H9 (cell line): ENCODE measurements around the gene MYH9. TPM values are rescaled to one million over a fixed set of nuclear protein-coding genes. Genes with fewer than 3 reads are reported as not detected.

Experiments used
- DNase-seq: peaks from one replicate; pipeline ENCODE4 v3.0.0-alpha.2; 2017
- H2AFZ ChIP-seq: one replicate; pipeline ENCODE4 v1.6.1; 2013; ENCODE audit warnings: mild to moderate bottlenecking, low read length, control low read depth, moderate library complexity
- H2AK5ac ChIP-seq: 2 replicates; pipeline ENCODE4 v1.6.1; 2013; ENCODE audit warnings: low read length, control low read depth, mixed read lengths; ENCODE audit not compliant: insufficient read length
- H2BK120ac ChIP-seq: one replicate; pipeline ENCODE4 v1.6.1; 2013; ENCODE audit warnings: low read depth, mild to moderate bottlenecking, low read length, control low read depth, inconsistent platforms; ENCODE audit not compliant: poor library complexity, severe bottlenecking
- H2BK12ac ChIP-seq: 2 replicates; pipeline ENCODE4 v1.6.1; 2013; ENCODE audit warnings: low read length, control low read depth, mixed read lengths, low read depth; ENCODE audit not compliant: insufficient read length
- H2BK15ac ChIP-seq: 2 replicates; pipeline ENCODE4 v1.6.1; 2013; ENCODE audit warnings: low read depth, low read length, control low read depth
- H2BK20ac ChIP-seq: one replicate; pipeline ENCODE4 v1.6.1; 2013; ENCODE audit warnings: low read depth, mild to moderate bottlenecking, low read length, control low read depth, inconsistent platforms; ENCODE audit not compliant: poor library complexity, severe bottlenecking
- H2BK5ac ChIP-seq: 2 replicates; pipeline ENCODE4 v1.6.1; 2013; ENCODE audit warnings: low read length, control low read depth, mixed read lengths; ENCODE audit not compliant: insufficient read length
- H3K14ac ChIP-seq: 2 replicates; pipeline ENCODE4 v1.6.1; 2013; ENCODE audit warnings: low read length, control low read depth; ENCODE audit not compliant: insufficient read depth
- H3K18ac ChIP-seq: 2 replicates; pipeline ENCODE4 v1.6.1; 2013; ENCODE audit warnings: low read depth, mild to moderate bottlenecking, mixed read lengths, low read length, control low read depth; ENCODE audit not compliant: insufficient read length
- H3K23ac ChIP-seq: 2 replicates; pipeline ENCODE4 v1.6.1; 2013; ENCODE audit warnings: low read length, control low read depth, mixed read lengths, low read depth; ENCODE audit not compliant: insufficient read length
- H3K23me2 ChIP-seq: 2 replicates; pipeline ENCODE4 v1.6.1; 2013; ENCODE audit warnings: low read depth, mild to moderate bottlenecking, mixed read lengths, low read length, control low read depth; ENCODE audit not compliant: insufficient read length, poor library complexity, severe bottlenecking
- H3K27ac ChIP-seq: 2 replicates; pipeline ENCODE4 v1.5.1; 2013; ENCODE audit warnings: low read length, control low read depth, mixed read lengths, low read depth; ENCODE audit not compliant: insufficient read length
- H3K27me3 ChIP-seq: 2 replicates; pipeline ENCODE4 v1.6.1; 2013; ENCODE audit warnings: low read length, control low read depth, inconsistent platforms; ENCODE audit not compliant: insufficient read depth
- H3K4ac ChIP-seq: 2 replicates; pipeline ENCODE4 v1.6.1; 2013; ENCODE audit warnings: low read depth, mild to moderate bottlenecking, control low read depth, inconsistent platforms, low read length, moderate library complexity
- H3K4me1 ChIP-seq: 2 replicates; pipeline ENCODE4 v1.6.1; 2013; ENCODE audit warnings: low read length, control low read depth, inconsistent platforms; ENCODE audit not compliant: insufficient read depth
- H3K4me2 ChIP-seq: 2 replicates; pipeline ENCODE4 v1.6.1; 2013; ENCODE audit warnings: low read length, control low read depth, mixed read lengths; ENCODE audit not compliant: insufficient read length, insufficient read depth
- H3K56ac ChIP-seq: 2 replicates; pipeline ENCODE4 v1.6.1; 2013; ENCODE audit warnings: low read depth, mild to moderate bottlenecking, mixed read lengths, low read length, control low read depth; ENCODE audit not compliant: insufficient read length
- H3K79me1 ChIP-seq: 2 replicates; pipeline ENCODE4 v1.6.1; 2013; ENCODE audit warnings: low read depth, mild to moderate bottlenecking, moderate library complexity, low read length, control low read depth, inconsistent platforms; ENCODE audit not compliant: insufficient read depth, poor library complexity, severe bottlenecking
- H3K79me2 ChIP-seq: 2 replicates; pipeline ENCODE4 v1.6.1; 2013; ENCODE audit warnings: low read length, control low read depth, inconsistent platforms; ENCODE audit not compliant: insufficient read depth
- H3K9ac ChIP-seq: 2 replicates; pipeline ENCODE4 v1.6.1; 2013; ENCODE audit warnings: low read length, control low read depth, mixed read lengths; ENCODE audit not compliant: insufficient read length; ENCODE audit errors: extremely low read depth
- H3K9me3 ChIP-seq: one replicate; pipeline ENCODE4 v1.6.1; 2013; ENCODE audit warnings: low read depth, low read length, inconsistent platforms; ENCODE audit not compliant: control insufficient read depth
- H3T11ph ChIP-seq: one replicate; pipeline ENCODE4 v1.6.1; 2013; ENCODE audit warnings: mild to moderate bottlenecking, low read length, control low read depth, inconsistent platforms
- H4K20me1 ChIP-seq: one replicate; pipeline ENCODE4 v1.6.1; 2013; ENCODE audit not compliant: control insufficient read depth, insufficient read length, insufficient read depth
- H4K5ac ChIP-seq: 2 replicates; pipeline ENCODE4 v1.6.1; 2013; ENCODE audit warnings: low read depth, mild to moderate bottlenecking, mixed read lengths, low read length, control low read depth; ENCODE audit not compliant: insufficient read length
- H4K8ac ChIP-seq: replicated peaks from 2 replicates; pipeline ENCODE4 v1.6.1; 2013; ENCODE audit warnings: low read length, control low read depth, mixed read lengths, low read depth; ENCODE audit not compliant: insufficient read length
- H4K91ac ChIP-seq: 2 replicates; pipeline ENCODE4 v1.6.1; 2013; ENCODE audit warnings: low read depth, mild to moderate bottlenecking, moderate library complexity, mixed read lengths, low read length, control low read depth; ENCODE audit not compliant: insufficient read length
- H3K27ac Mint-ChIP-seq, 3 experiments: 2 replicates in 2 of 3; 3 replicates in 1 of 3; pipeline ENCODE4 v1.8.0; 2020 to 2021; ENCODE audit warnings: mixed read lengths in 3 of 3, mild to moderate bottlenecking in 1 of 3, moderate library complexity in 1 of 3
- H3K27me3 Mint-ChIP-seq: 2 replicates; pipeline ENCODE4 v1.8.0; 2021; ENCODE audit warnings: low read depth, mild to moderate bottlenecking, moderate library complexity, mixed read lengths
- H3K36me3 Mint-ChIP-seq, 3 experiments: 2 replicates in 2 of 3; 3 replicates in 1 of 3; pipeline ENCODE4 v1.8.0; 2020 to 2021; ENCODE audit warnings: low read depth in 3 of 3, mixed read lengths in 3 of 3; ENCODE audit not compliant: insufficient read depth in 1 of 3
- H3K4me1 Mint-ChIP-seq, 2 experiments: 2 replicates each; pipeline ENCODE4 v1.8.0; 2020; ENCODE audit warnings: mixed read lengths in 2 of 2
- H3K4me3 Mint-ChIP-seq, 2 experiments: 2 replicates in 1 of 2; 3 replicates in 1 of 2; pipeline ENCODE4 v1.8.0; 2020 to 2021; ENCODE audit warnings: mild to moderate bottlenecking in 2 of 2, mixed read lengths in 2 of 2, moderate library complexity in 1 of 2
- H3K9me3 Mint-ChIP-seq, 2 experiments: 2 replicates in 1 of 2; 3 replicates in 1 of 2; pipeline ENCODE4 v1.8.0; 2020; ENCODE audit warnings: mild to moderate bottlenecking in 2 of 2, mixed read lengths in 2 of 2, moderate library complexity in 1 of 2
- CTCF ChIP-seq: fragments of 200-600 bp; sonication (generic); conservative IDR thresholded peaks from 3 replicates; pipeline ENCODE4 v1.8.0; 2021; ENCODE audit warnings: antibody characterized with exemption, mild to moderate bottlenecking
- WGBS: extraction: QIAGEN DNeasy Blood & Tissue Kit; methylation state at CpG from one replicate; pipeline ENCODE4 v1.1.7; 2013; ENCODE audit warnings: missing lambda C conversion rate, low lambda C conversion rate, mixed read lengths; ENCODE audit not compliant: insufficient read length; ENCODE audit errors: extremely low coverage; 5-methylcytosine and 5-hydroxymethylcytosine counted together
- total RNA-seq: library from RNA; stranded (reverse); gene quantifications from 2 replicates; pipeline ENCODE4 v1.2.1, GENCODE V29; 2021

MYH9 gene
- total RNA-seq, 1 experiment from 2014 or later: 266 TPM

- no peak overlapping the region for H3K56ac ChIP-seq
- no peaks in the 10 kb centered on the region for H3K27me3 ChIP-seq
- no peak overlapping the region for H4K8ac ChIP-seq
- no peak overlapping the region for H3T11ph ChIP-seq
- H3K4me1 ChIP-seq: no peaks in the 10 kb centered on the region
- no peak for TF ChIP-seq CTCF
- no peak overlapping the region for H2AFZ ChIP-seq
- H3K9me3 ChIP-seq: no peaks in the 10 kb centered on the region
- H3K9ac ChIP-seq: no peak overlapping the region
- Mint-ChIP-seq H3K9me3 (no peaks in the 10 kb centered on the region; a peak in 1 of 5 replicates), H3K4me3 (no peak overlapping the region), H3K36me3 (peaks cover 0 to 4% (median 0%) of the 10 kb centered on the region in 3 experiments; a peak in 2 of 7 replicates), H3K27ac (no peak overlapping the region), H3K4me1 (peaks cover 5 to 7% of the 10 kb centered on the region in 2 experiments), H3K27me3 (peaks cover 38% of the 10 kb centered on the region)
- H3K18ac ChIP-seq: no peak overlapping the region
- H2BK120ac ChIP-seq: no peak overlapping the region
- no peak overlapping the region for H2BK5ac ChIP-seq
- H2BK15ac ChIP-seq: no peak overlapping the region
- no peaks in the 10 kb centered on the region for H3K79me1 ChIP-seq
- no peak overlapping the region for H3K14ac ChIP-seq
- H3K4me2 ChIP-seq: no peak overlapping the region
- H3K23ac ChIP-seq: no peak overlapping the region
- no peak overlapping the region for H2BK20ac ChIP-seq
- H3K27ac ChIP-seq: no peak overlapping the region
- H3K23me2 ChIP-seq: no peaks in the 10 kb centered on the region
- no peaks in the 10 kb centered on the region for H3K79me2 ChIP-seq
- WGBS: no CpG with 5 or more reads among the region's 11 CpGs
- no peak overlapping the region for H2AK5ac ChIP-seq
- DNase-seq: no peak
- H4K5ac ChIP-seq: no peak overlapping the region
- no peak overlapping the region for H4K91ac ChIP-seq
- H2BK12ac ChIP-seq: no peak overlapping the region
- no peak overlapping the region for H3K4ac ChIP-seq
- H4K20me1 ChIP-seq: no peaks in the 10 kb centered on the region
These were observed 119.8 kb downstream of the MYH9 start for GRCh38 chr22:36267896-36268485.
